GM12864 (cell line): ENCODE data around the gene FARP2.

Source experiments
- DNase-seq: peaks from one replicate; pipeline ENCODE4 v3.0.0-alpha.2; 2011; ENCODE audit warnings: low read depth
- H3K4me3 ChIP-seq: 2 replicates; pipeline ENCODE4 v1.5.1; 2011; ENCODE audit warnings: mild to moderate bottlenecking, low read depth, low read length, control low read depth
- TF ChIP-seq, protein P1 (sequence below): IDR thresholded peaks from 2 replicates; pipeline ENCODE4 v1.5.1; 2011; ENCODE audit warnings: low read depth, mild to moderate bottlenecking, moderate library complexity, low read length, control low read depth, inconsistent platforms; ENCODE audit errors: missing control alignments

The FARP2 gene

DNA sequence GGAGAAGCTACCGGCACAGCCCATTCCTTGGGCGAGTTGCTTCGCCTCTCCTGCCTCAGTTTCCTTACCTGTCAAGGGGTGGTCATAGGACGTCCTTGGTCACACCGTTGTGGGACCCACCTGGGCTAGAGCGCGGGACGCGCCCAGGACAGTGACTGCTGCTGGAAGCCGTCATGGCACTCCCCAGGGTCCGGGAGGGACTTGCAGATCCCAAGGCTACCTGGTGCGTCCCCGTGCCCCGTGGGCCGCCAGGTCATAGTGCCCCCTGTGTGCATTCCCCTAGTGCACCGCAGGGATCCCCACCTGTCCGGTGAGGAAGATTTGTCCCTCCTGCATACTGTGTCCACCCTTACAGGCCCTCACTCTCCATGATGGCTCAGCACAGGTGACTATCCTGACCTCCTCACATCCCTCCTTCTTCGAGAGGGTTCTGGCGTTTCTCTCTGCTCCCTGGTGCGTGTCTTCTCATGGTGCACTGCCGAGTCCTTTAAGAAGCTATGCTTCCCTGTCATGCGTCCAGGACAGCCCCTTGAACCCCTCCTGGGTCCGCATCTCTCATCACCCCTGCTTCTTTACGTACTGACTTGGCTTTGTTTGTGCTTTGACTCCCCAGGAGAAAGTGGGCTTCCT is 153.2 kb downstream of the FARP2 start:
- DNase-seq = no peak
- TF ChIP-seq, protein P1, sequence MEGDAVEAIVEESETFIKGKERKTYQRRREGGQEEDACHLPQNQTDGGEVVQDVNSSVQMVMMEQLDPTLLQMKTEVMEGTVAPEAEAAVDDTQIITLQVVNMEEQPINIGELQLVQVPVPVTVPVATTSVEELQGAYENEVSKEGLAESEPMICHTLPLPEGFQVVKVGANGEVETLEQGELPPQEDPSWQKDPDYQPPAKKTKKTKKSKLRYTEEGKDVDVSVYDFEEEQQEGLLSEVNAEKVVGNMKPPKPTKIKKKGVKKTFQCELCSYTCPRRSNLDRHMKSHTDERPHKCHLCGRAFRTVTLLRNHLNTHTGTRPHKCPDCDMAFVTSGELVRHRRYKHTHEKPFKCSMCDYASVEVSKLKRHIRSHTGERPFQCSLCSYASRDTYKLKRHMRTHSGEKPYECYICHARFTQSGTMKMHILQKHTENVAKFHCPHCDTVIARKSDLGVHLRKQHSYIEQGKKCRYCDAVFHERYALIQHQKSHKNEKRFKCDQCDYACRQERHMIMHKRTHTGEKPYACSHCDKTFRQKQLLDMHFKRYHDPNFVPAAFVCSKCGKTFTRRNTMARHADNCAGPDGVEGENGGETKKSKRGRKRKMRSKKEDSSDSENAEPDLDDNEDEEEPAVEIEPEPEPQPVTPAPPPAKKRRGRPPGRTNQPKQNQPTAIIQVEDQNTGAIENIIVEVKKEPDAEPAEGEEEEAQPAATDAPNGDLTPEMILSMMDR = no peak

DNA sequence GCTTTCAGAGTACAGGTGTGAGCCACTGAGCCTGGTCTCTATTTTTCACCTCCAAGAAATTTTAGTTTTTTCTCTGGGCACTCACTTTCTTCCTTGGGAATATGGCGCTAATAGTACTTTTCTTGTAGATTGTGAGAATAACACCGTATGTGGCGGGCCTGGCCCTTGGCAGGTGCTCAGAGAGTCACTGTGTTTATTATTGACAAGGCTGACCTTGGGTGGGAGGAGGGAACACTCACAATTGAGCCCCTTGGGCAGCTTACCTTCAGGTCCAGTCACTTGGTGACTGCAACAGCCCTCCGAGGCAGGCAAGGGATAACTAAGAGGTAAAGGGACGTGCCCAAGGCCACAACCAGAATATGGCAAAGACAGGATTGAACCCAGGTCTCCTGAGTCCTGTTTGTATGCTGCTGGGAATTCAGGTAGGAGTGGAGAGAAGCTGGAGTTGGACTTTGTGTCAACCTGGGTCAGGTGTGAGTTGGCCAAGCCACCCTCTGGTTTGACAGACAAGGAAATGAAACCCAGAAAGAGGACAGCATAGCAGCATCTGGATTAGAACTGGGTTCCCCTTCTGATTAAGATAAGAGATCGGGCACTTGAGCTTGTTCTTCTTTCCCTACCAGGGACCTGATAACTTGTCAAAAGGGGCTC is 155.1 kb downstream of the FARP2 start:
- no peak overlapping the region for H3K4me3 ChIP-seq
- DNase-seq = no peak
- TF ChIP-seq, protein P1 = no peak

More for the DNA sequence above, 153.2 kb downstream of the FARP2 start:
- H3K4me3 ChIP-seq = peak overlapping the region; percentile 91

DNA sequence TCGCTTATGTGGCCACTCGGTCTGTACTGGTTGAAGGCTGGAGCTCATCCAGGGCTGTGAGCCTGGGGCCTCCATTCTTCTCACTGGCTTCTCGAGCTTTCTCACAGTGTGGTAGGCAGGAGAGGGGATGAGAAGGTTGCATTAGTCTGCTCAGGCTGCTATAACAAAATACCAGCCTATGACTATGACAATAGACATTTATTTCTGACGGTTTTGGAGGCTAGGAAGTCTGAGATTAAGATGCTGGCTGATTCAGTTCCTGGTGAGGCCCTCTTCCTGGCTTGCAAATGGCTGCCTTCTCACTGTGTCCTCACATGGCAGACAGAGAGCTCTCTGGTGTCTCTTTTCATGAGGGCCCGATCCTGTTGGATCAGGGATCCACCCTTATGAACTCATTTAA is 158.5 kb downstream of the FARP2 start:
- TF ChIP-seq, protein P1 = no peak
- H3K4me3 ChIP-seq = no peak overlapping the region
- no peak for DNase-seq

DNA sequence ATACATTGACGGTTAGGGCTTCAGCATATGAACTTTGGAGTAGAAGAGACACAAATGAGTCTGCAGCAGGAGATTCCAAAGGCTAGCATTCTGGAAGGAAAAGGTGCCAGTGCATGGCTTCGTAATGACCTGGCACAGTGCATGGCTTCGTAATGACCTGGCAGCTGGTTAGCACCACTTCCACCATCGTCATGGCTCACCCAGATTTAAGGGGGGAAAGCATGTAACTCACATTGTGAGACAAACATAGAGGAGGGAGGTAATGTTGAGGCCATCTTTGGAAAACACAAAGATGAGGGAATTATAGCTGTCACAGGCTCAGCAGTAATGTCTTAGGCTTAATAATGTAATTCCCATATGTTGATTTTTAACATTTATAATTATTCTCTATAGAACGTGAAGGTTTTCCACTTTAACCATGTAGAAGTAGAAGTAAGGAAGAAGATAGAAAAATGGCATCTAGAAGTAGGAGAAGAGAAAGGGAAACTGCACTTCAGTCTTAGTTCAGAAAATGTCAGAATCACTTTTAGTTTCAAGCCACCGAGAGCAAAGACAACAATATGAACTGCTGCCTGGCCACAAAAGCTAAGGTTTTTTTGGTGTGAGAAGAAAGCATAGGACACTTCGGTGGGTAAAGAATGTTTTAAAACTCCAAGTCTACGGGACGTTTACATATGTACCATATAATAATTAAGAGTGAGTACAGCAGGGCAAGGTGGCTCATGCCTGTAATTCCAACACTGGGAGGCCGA is 159.1 kb downstream of the FARP2 start:
- no peak overlapping the region for H3K4me3 ChIP-seq
- TF ChIP-seq, protein P1 = no peak
- DNase-seq = peak; percentile 56

DNA sequence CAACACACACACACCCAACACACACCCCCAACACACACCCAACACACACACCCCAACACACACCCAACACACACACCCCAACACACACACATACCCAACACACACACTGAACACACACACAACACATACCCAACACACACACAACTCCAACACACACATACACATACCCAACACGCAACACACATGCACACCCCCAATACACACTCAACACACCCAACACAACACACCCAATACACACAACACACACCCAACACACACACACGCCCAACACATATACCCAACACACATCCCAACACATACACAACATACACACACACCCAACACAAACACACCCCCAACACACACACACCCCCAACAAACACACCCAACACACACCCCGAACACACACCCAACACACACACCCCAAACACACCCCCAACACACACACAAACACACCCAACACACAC is 160.5 kb downstream of the FARP2 start:
- TF ChIP-seq, protein P1 = no peak
- no peak for DNase-seq
- H3K4me3 ChIP-seq = no peak overlapping the region

DNA sequence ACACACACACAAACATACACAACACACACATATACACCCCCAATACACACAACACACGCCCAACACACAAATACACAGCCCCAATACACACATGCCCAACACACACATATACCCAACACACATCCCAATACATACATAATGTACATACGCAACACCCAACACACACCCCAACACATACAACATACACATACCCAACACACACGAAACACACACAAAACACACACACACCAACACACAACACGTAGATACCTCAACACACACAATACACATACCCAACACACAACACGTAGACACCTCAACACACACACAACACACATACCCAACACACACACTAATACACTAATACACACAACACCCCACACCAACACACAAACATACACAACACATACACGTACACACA is 161.2 kb downstream of the FARP2 start:
- DNase-seq = no peak
- TF ChIP-seq, protein P1 = no peak
- H3K4me3 ChIP-seq = no peak overlapping the region

DNA sequence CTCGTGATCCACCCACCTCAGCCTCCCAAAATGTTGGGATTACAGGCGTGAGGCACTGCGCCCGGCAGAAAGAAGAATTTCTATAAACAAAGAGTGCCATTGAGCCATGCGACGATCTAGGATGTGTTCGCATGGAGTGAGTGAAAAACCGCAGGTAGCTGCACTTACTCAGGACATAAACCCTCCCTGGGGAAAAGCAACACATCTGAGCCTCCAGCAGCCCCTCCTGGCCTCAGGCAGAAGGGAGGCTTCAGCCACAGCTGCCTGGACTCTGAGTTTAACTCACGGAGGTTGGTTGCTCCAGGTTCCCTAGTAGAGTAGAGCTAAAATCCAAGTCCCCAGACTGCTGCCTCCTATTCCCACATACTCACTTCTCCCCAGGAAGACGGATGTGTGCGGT is 163.6 kb downstream of the FARP2 start:
- no peak overlapping the region for H3K4me3 ChIP-seq
- TF ChIP-seq, protein P1 = peak; percentile 4
- no peak for DNase-seq
